HUES48 (cell line): ENCODE results near the gene CPNE1.

ENCODE experiments used
- H3K27ac ChIP-seq: one replicate; pipeline ENCODE4 v1.7.0; 2013; ENCODE audit warnings: low read depth, low read length, inconsistent platforms
- H3K27me3 ChIP-seq: 2 replicates; pipeline ENCODE4 v1.6.1; 2013; ENCODE audit warnings: mild to moderate bottlenecking, low read length; ENCODE audit not compliant: control insufficient read depth, insufficient read depth
- H3K36me3 ChIP-seq: 2 replicates; pipeline ENCODE4 v1.6.1; 2013; ENCODE audit warnings: low read length; ENCODE audit not compliant: control insufficient read depth, insufficient read depth
- H3K4me1 ChIP-seq: 2 replicates; pipeline ENCODE4 v1.6.1; 2013; ENCODE audit warnings: mild to moderate bottlenecking, low read length; ENCODE audit not compliant: control insufficient read depth, insufficient read depth
- H3K4me3 ChIP-seq: 2 replicates; pipeline ENCODE4 v1.5.1; 2013; ENCODE audit warnings: mild to moderate bottlenecking, low read depth, low read length
- H3K9ac ChIP-seq: 2 replicates; pipeline ENCODE4 v1.6.1; 2013; ENCODE audit warnings: mild to moderate bottlenecking, low read depth, low read length, moderate library complexity
- H3K9me3 ChIP-seq: 2 replicates; pipeline ENCODE4 v1.6.1; 2013; ENCODE audit warnings: low read length; ENCODE audit not compliant: control insufficient read depth, insufficient read depth

CPNE1 gene

GRCh38 chr20:35632539-35633115, 32.1 kb downstream of the CPNE1 start:
- Histone ChIP-seq H3K36me3 (peaks cover 48% of the 10 kb centered on the region), H3K9ac (no peak overlapping the region)

GRCh38 chr20:35630636-35631035, 34.1 kb downstream of the CPNE1 start:
- Histone ChIP-seq H3K4me1 (no peaks in the 10 kb centered on the region), H3K9me3 (no peaks in the 10 kb centered on the region), H3K9ac (no peak overlapping the region), H3K4me3 (no peak overlapping the region), H3K27ac (no peak overlapping the region), H3K36me3 (peaks cover 66% of the 10 kb centered on the region), H3K27me3 (no peaks in the 10 kb centered on the region)

More at GRCh38 chr20:35632539-35633115, 32.1 kb downstream of the CPNE1 start:
- Histone ChIP-seq H3K27ac (no peak overlapping the region), H3K9me3 (no peaks in the 10 kb centered on the region), H3K27me3 (no peaks in the 10 kb centered on the region), H3K4me1 (no peaks in the 10 kb centered on the region), H3K4me3 (no peak overlapping the region)

GRCh38 chr20:35629427-35630145, 35.1 kb downstream of the CPNE1 start:
- no peak overlapping the region for H3K4me3 ChIP-seq
- H3K27ac ChIP-seq: no peak overlapping the region
- no peaks in the 10 kb centered on the region for H3K9me3 ChIP-seq
- peaks cover 74% of the 10 kb centered on the region for H3K36me3 ChIP-seq
- H3K4me1 ChIP-seq: no peaks in the 10 kb centered on the region
- no peaks in the 10 kb centered on the region for H3K27me3 ChIP-seq
- no peak overlapping the region for H3K9ac ChIP-seq

- H3K27ac ChIP-seq: no peak overlapping the region
- H3K9ac ChIP-seq: no peak overlapping the region
- H3K36me3 ChIP-seq: peaks cover 68% of the 10 kb centered on the region
- H3K4me1 ChIP-seq: no peaks in the 10 kb centered on the region
- H3K27me3 ChIP-seq: no peaks in the 10 kb centered on the region
- H3K4me3 ChIP-seq: no peak overlapping the region
- H3K9me3 ChIP-seq: no peaks in the 10 kb centered on the region
Observed at GRCh38 chr20:35627121-35627520, 37.6 kb downstream of the CPNE1 start.

- no peaks in the 10 kb centered on the region for H3K9me3 ChIP-seq
- no peaks in the 10 kb centered on the region for H3K27me3 ChIP-seq
- peaks cover 65% of the 10 kb centered on the region for H3K36me3 ChIP-seq
- no peak overlapping the region for H3K4me3 ChIP-seq
- no peak overlapping the region for H3K27ac ChIP-seq
- no peak overlapping the region for H3K9ac ChIP-seq
- H3K4me1 ChIP-seq: no peaks in the 10 kb centered on the region
Observed at GRCh38 chr20:35626386-35627001, 38.2 kb downstream of the CPNE1 start.

- no peak overlapping the region for H3K27ac ChIP-seq
- H3K36me3 ChIP-seq: peaks cover 62% of the 10 kb centered on the region
- no peaks in the 10 kb centered on the region for H3K9me3 ChIP-seq
- no peaks in the 10 kb centered on the region for H3K27me3 ChIP-seq
- H3K9ac ChIP-seq: no peak overlapping the region
- no peaks in the 10 kb centered on the region for H3K4me1 ChIP-seq
- H3K4me3 ChIP-seq: no peak overlapping the region
Observed at GRCh38 chr20:35625584-35626385, 38.9 kb downstream of the CPNE1 start.

GRCh38 chr20:35621560-35621946, 43.1 kb downstream of the CPNE1 start:
- Histone ChIP-seq H3K9ac (no peak overlapping the region), H3K27me3 (peaks cover 11% of the 10 kb centered on the region), H3K9me3 (no peaks in the 10 kb centered on the region), H3K27ac (no peak overlapping the region), H3K4me3 (no peak overlapping the region), H3K36me3 (peaks cover 24% of the 10 kb centered on the region), H3K4me1 (peaks cover 10% of the 10 kb centered on the region)

- Histone ChIP-seq H3K9me3 (no peaks in the 10 kb centered on the region), H3K27ac (no peak overlapping the region), H3K27me3 (peaks cover 11% of the 10 kb centered on the region), H3K4me1 (peaks cover 10% of the 10 kb centered on the region), H3K36me3 (peaks cover 19% of the 10 kb centered on the region), H3K4me3 (no peak overlapping the region), H3K9ac (no peak overlapping the region)
Observed at GRCh38 chr20:35620818-35621559, 43.7 kb downstream of the CPNE1 start.

- Histone ChIP-seq H3K36me3 (peaks cover 8% of the 10 kb centered on the region; the same call in 1 of the 2 replicates), H3K4me3 (peak overlapping the region; percentile 57), H3K27ac (peak overlapping the region; percentile 76), H3K27me3 (peaks cover 11% of the 10 kb centered on the region), H3K9ac (0 out of 2 replicates have a peak overlapping the region, but pooled peaks have one; percentile 1), H3K4me1 (peaks cover 10% of the 10 kb centered on the region), H3K9me3 (no peaks in the 10 kb centered on the region)
Observed at GRCh38 chr20:35619196-35620095, 45.3 kb downstream of the CPNE1 start.
